Gastroesophageal sphincter (tissue), 4 donors: ENCODE results near the gene RAPGEF2. TPM values are rescaled to one million over a fixed set of nuclear protein-coding genes. Genes with fewer than 3 reads are reported as not detected.
"Not testable (repeated sequence)": the region's sequence is repeated elsewhere in the genome, so short reads cannot be mapped to it uniquely, and the experiment has no call there.

Experiments
- ATAC-seq: fragments of 150-250 bp; one replicate; pipeline ENCODE4 v1.9.1; 2016; ENCODE audit warnings: mild to moderate bottlenecking, moderate library complexity
- H3K27ac ChIP-seq, 4 donors: fragments of 200-600 bp; sonication (generic) in 3 of 4; 1 replicate in 3 of 4; 2 replicates in 1 of 4; pipeline ENCODE4 v1.5.1; 2016 to 2019
- H3K27me3 ChIP-seq: fragments of 200-600 bp; sonication (generic); one replicate; pipeline ENCODE4 v1.5.1; 2019
- H3K36me3 ChIP-seq, 2 donors: fragments of 200-600 bp; sonication (generic); one replicate each; pipeline ENCODE4 v1.5.1; 2019; ENCODE audit warnings: control low read depth in 1 of 2
- H3K4me1 ChIP-seq, 3 donors: fragments of 200-600 bp; sonication (generic); 1 replicate in 2 of 3; 2 replicates in 1 of 3; pipeline ENCODE4 v1.5.1; 2016 to 2019; ENCODE audit warnings: control low read depth in 2 of 3
- H3K4me3 ChIP-seq, 2 donors: fragments of 200-600 bp; sonication (generic); one replicate each; pipeline ENCODE4 v1.5.1; 2019; ENCODE audit warnings: mild to moderate bottlenecking in 1 of 2, moderate library complexity in 1 of 2
- H3K9me3 ChIP-seq, 3 donors: fragments of 200-600 bp; sonication (generic); one replicate each; pipeline ENCODE4 v1.5.1; 2017 to 2019; ENCODE audit warnings: control low read depth in 2 of 3
- CTCF ChIP-seq, 4 experiments: fragments of 200-600 bp in 2 of 4; fragments of 450-650 bp in 2 of 4; sonication (generic) in 1 of 4; IDR thresholded peaks; one replicate each; pipeline ENCODE4 v1.5.1; 2017 to 2019; ENCODE audit warnings: antibody characterized with exemption in 4 of 4, mild to moderate bottlenecking in 2 of 4, moderate library complexity in 2 of 4
- EP300 ChIP-seq: sonication (generic); formaldehyde crosslinking; IDR thresholded peaks from one replicate; pipeline ENCODE4 v1.6.1; 2017; ENCODE audit warnings: antibody characterized with exemption, mild to moderate bottlenecking
- POLR2A ChIP-seq, 2 donors: fragments of 450-650 bp; IDR thresholded peaks; one replicate each; pipeline ENCODE4 v1.6.1; 2017; ENCODE audit warnings: antibody characterized with exemption in 2 of 2, mild to moderate bottlenecking in 2 of 2, moderate library complexity in 1 of 2
- POLR2AphosphoS5 ChIP-seq: sonication (generic); formaldehyde crosslinking; IDR thresholded peaks from one replicate; pipeline ENCODE4 v1.6.1; 2017; ENCODE audit warnings: antibody characterized with exemption
- WGBS, 2 donors: methylation state at CpG; one replicate each; pipeline ENCODE4 v1.1.5; 2018; ENCODE audit warnings: low coverage in 1 of 2; 5-methylcytosine and 5-hydroxymethylcytosine counted together
- total RNA-seq, 4 donors: library from RNA; depleted of rRNA; stranded (reverse); fragments of >200 nt; gene quantifications; one replicate each; pipeline ENCODE4 v1.1.0, GENCODE V29; 2016

Gene RAPGEF2
- total RNA-seq, 4 donors from 2014 or later: 49.5 to 67.5 (median 60.9) TPM

GRCh38 chr4:159086606-159087005 lies 16.3 kb upstream of the RAPGEF2 start:
- Histone ChIP-seq H3K4me3 (no peak overlapping the region), H3K9me3 (no peaks in the 10 kb centered on the region)

GRCh38 chr4:159090255-159090654 lies 12.6 kb upstream of the RAPGEF2 start:
- Histone ChIP-seq H3K27ac (no peak overlapping the region), H3K9me3 (no peaks in the 10 kb centered on the region), H3K27me3 (no peaks in the 10 kb centered on the region), H3K4me3 (no peak overlapping the region), H3K36me3 (no peaks in the 10 kb centered on the region), H3K4me1 (no peaks in the 10 kb centered on the region)
- TF ChIP-seq POLR2AphosphoS5 (no peak), EP300 (no peak), POLR2A (IDR thresholded peaks at IDR 0.05) (no peak), CTCF (IDR thresholded peaks at IDR 0.05) (no peak)
- WGBS, 2 donors: 93 to 94% methylated on average over 3 to 4 of the region's 4 CpGs
- ATAC-seq: no peak

More at GRCh38 chr4:159086606-159087005, 16.3 kb upstream of the RAPGEF2 start:
- WGBS, 2 donors: 84 to 100% methylated on average over 1 to 2 of the region's 2 CpGs
- TF ChIP-seq POLR2AphosphoS5: no peak
- no peak for TF ChIP-seq CTCF (IDR thresholded peaks at IDR 0.05)
- no peak for TF ChIP-seq POLR2A (IDR thresholded peaks at IDR 0.05)
- TF ChIP-seq EP300: no peak
- H3K4me1 ChIP-seq: no peaks in the 10 kb centered on the region
- H3K36me3 ChIP-seq: no peaks in the 10 kb centered on the region
- no peak overlapping the region for H3K27ac ChIP-seq
- ATAC-seq: no peak
- no peaks in the 10 kb centered on the region for H3K27me3 ChIP-seq

GRCh38 chr4:159094156-159094555 lies 8.7 kb upstream of the RAPGEF2 start:
- WGBS, 2 donors: 96 to 100% methylated on average over 1 to 4 of the region's 11 CpGs
- not testable (repeated sequence) for H3K36me3 ChIP-seq, H3K4me1 ChIP-seq, H3K4me3 ChIP-seq, ATAC-seq, H3K27me3 ChIP-seq, H3K9me3 ChIP-seq, H3K27ac ChIP-seq

GRCh38 chr4:159096434-159096833 lies 6.4 kb upstream of the RAPGEF2 start:
- Histone ChIP-seq H3K36me3 (no peaks in the 10 kb centered on the region), H3K9me3 (no peaks in the 10 kb centered on the region), H3K27me3 (no peaks in the 10 kb centered on the region), H3K4me1 (peaks cover 0 to 9% (median 0%) of the 10 kb centered on the region in 3 donors), H3K4me3 (no peak overlapping the region), H3K27ac (no peak overlapping the region)
- no peak for ATAC-seq
- 80 to 91% methylated on average over 2 to 3 of the region's 3 CpGs for WGBS, 2 donors
- TF ChIP-seq EP300 (no peak), POLR2A (IDR thresholded peaks at IDR 0.05) (no peak), POLR2AphosphoS5 (no peak), CTCF (IDR thresholded peaks at IDR 0.05) (no peak)

- H3K27ac ChIP-seq: no peak overlapping the region
- TF ChIP-seq POLR2A (IDR thresholded peaks at IDR 0.05): no peak
- no peak for TF ChIP-seq EP300
- TF ChIP-seq CTCF (IDR thresholded peaks at IDR 0.05): no peak
- TF ChIP-seq POLR2AphosphoS5: no peak
- H3K4me1 ChIP-seq: peaks cover 0 to 10% (median 0%) of the 10 kb centered on the region in 3 donors
- H3K36me3 ChIP-seq: no peaks in the 10 kb centered on the region
- no peaks in the 10 kb centered on the region for H3K27me3 ChIP-seq
- 62 to 63% methylated on average over 1 of the region's 1 CpG for WGBS, 2 donors
- H3K9me3 ChIP-seq: no peaks in the 10 kb centered on the region
- no peak for ATAC-seq
- H3K4me3 ChIP-seq: no peak overlapping the region
These were observed 5.7 kb upstream of the RAPGEF2 start for GRCh38 chr4:159097144-159097543.
